K562 (cell line): ENCODE data around the gene KRTAP2-2. TPM values are rescaled to one million over a fixed set of nuclear protein-coding genes. Genes with fewer than 3 reads are reported as not detected.
A peak's percentile ranks its signal among the peaks of the same experiment; 100 is the strongest.

ENCODE experiments used
- ATAC-seq: fragments of 200-7000 bp; cut with Tn5 transposase; 3 replicates; pipeline ENCODE4 v1.9.1; 2020; ENCODE audit warnings: moderate library complexity
- BruUV-seq: library from RNA; stranded (reverse); fragments of 400-500 nt; replicated peaks from 2 replicates; lab custom pipeline; 2021; lab: Mats Ljungman, UMichigan
- CTCF ChIA-PET: fragments of 300-600 bp; formaldehyde crosslinking; extraction: SDS; loops from one replicate; lab custom pipeline; 2021; ENCODE audit warnings: low intra/inter-chr PET ratio; lab: Yijun Ruan, JAX
- POLR2A ChIA-PET: fragments of 300-600, 350-650 bp; sonication (Branson Sonifier 250); formaldehyde crosslinking; extraction: SDS; loops from one replicate; lab custom pipeline; 2021; ENCODE audit warnings: antibody characterized with exemption, inconsistent platforms; lab: Yijun Ruan, JAX
- DNase-seq, 4 experiments: peaks; one replicate each; pipeline versions ENCODE4 v3.0.0 to v3.0.0-alpha.2; 2011 to 2018; ENCODE audit warnings: low spot score in 3 of 4, mixed read lengths in 3 of 4; ENCODE audit errors: extremely low read depth in 1 of 4
- FAIRE-seq: peaks from 2 replicates; lab custom pipeline; 2011; peaks lifted over from hg19 to GRCh38; lab: Jason Lieb, UNC
- H2AFZ ChIP-seq: 2 replicates; pipeline ENCODE4 v1.6.0; 2011; ENCODE audit warnings: low read depth, low read length, control low read depth, inconsistent platforms
- H3K27ac ChIP-seq: fragments of 200-600 bp; 3 replicates; pipeline ENCODE4 v1.8.0; 2011; ENCODE audit warnings: low read depth, mild to moderate bottlenecking, control low read depth, inconsistent platforms, low read length, moderate library complexity, mixed read lengths; ENCODE audit errors: extremely low read depth
- H3K27me3 ChIP-seq, 2 experiments: fragments of 300-600 bp in 1 of 2; 2 replicates in 1 of 2; 3 replicates in 1 of 2; pipeline versions ENCODE4 v1.6.0 to v1.8.0; 2011; ENCODE audit warnings: inconsistent platforms in 2 of 2, low read length in 2 of 2, mild to moderate bottlenecking in 1 of 2, mixed read lengths in 1 of 2, moderate library complexity in 1 of 2; ENCODE audit not compliant: control insufficient read depth in 2 of 2, insufficient read depth in 2 of 2
- H3K36me3 ChIP-seq: fragments of 300-600 bp; 3 replicates; pipeline ENCODE4 v1.8.0; 2011; ENCODE audit warnings: mild to moderate bottlenecking, low read length, inconsistent platforms; ENCODE audit not compliant: control insufficient read depth, insufficient read depth
- H3K4me1 ChIP-seq, 2 experiments: fragments of 200-600 bp in 1 of 2; replicated peaks in 1 of 2; 2 replicates in 1 of 2; 3 replicates in 1 of 2; pipeline versions ENCODE4 v1.5.1 to v1.8.0; 2011; ENCODE audit warnings: inconsistent platforms in 2 of 2, low read length in 2 of 2, mild to moderate bottlenecking in 1 of 2, mixed read lengths in 1 of 2, moderate library complexity in 1 of 2; ENCODE audit not compliant: control insufficient read depth in 2 of 2, insufficient read depth in 2 of 2
- H3K4me2 ChIP-seq: 2 replicates; pipeline ENCODE4 v1.6.1; 2011; ENCODE audit warnings: low read length, control low read depth, inconsistent platforms, mixed read lengths; ENCODE audit not compliant: insufficient read depth
- H3K4me3 ChIP-seq: fragments of 200-600 bp; sonication (generic), shearing (Covaris generic); 2 replicates; pipeline ENCODE4 v1.5.1; 2016; ENCODE audit warnings: control low read depth, inconsistent platforms
- H3K79me2 ChIP-seq: fragments of 200-600 bp; 3 replicates; pipeline ENCODE4 v1.8.0; 2011; ENCODE audit warnings: low read length, inconsistent platforms; ENCODE audit not compliant: control insufficient read depth, insufficient read depth
- H3K9ac ChIP-seq, 2 experiments: 2 replicates each; pipeline versions ENCODE4 v1.6.0 to v1.6.1; 2011; ENCODE audit warnings: low read depth in 2 of 2, low read length in 2 of 2, control low read depth in 1 of 2, inconsistent platforms in 1 of 2, mild to moderate bottlenecking in 1 of 2, mixed read lengths in 1 of 2; ENCODE audit not compliant: insufficient read depth in 1 of 2
- H3K9me1 ChIP-seq: one replicate; pipeline ENCODE4 v1.6.0; 2011; ENCODE audit warnings: inconsistent platforms, mild to moderate bottlenecking, low read length, moderate library complexity; ENCODE audit not compliant: control insufficient read depth, insufficient read depth
- H3K9me3 ChIP-seq: replicated peaks from 2 replicates; pipeline ENCODE4 v1.5.1; 2011; ENCODE audit warnings: low read depth, low read length, inconsistent platforms; ENCODE audit not compliant: control insufficient read depth, insufficient read depth
- H4K20me1 ChIP-seq: replicated peaks from 2 replicates; pipeline ENCODE4 v1.6.1; 2011; ENCODE audit warnings: low read length, inconsistent platforms, mixed read lengths; ENCODE audit not compliant: control insufficient read depth, insufficient read depth
- ATF1 ChIP-seq, 2 experiments: fragments of 450-650 bp in 1 of 2; IDR thresholded peaks; 2 replicates each; pipeline ENCODE4 v1.6.1; 2016; ENCODE audit warnings: missing compliant biosample characterization in 1 of 2, missing genetic modification characterization in 1 of 2
- CCAR2 ChIP-seq: fragments of 200-400 bp; formaldehyde crosslinking; IDR thresholded peaks from 2 replicates; pipeline ENCODE4 v1.6.1; 2017; ENCODE audit warnings: mild to moderate bottlenecking, low read depth, low read length
- MGA ChIP-seq: fragments of 450-650 bp; IDR thresholded peaks from 2 replicates; pipeline ENCODE4 v1.6.1; 2016; ENCODE audit warnings: mild to moderate bottlenecking, moderate library complexity
- ZBTB5 ChIP-seq: fragments of 450-650 bp; IDR thresholded peaks from 2 replicates; pipeline ENCODE4 v1.6.1; 2017; ENCODE audit warnings: antibody characterized with exemption
- ZEB2 ChIP-seq: fragments of 450-650 bp; IDR thresholded peaks from 2 replicates; pipeline ENCODE4 v1.6.1; 2016
- ZFP1 ChIP-seq: fragments of 450-650 bp; formaldehyde crosslinking; IDR thresholded peaks from 2 replicates; pipeline ENCODE4 v1.4.0; 2020; ENCODE audit warnings: mild to moderate bottlenecking, mixed read lengths
- ZNF507 ChIP-seq: conservative IDR thresholded peaks from 2 replicates; pipeline ENCODE4 v1.6.1; 2017; ENCODE audit warnings: missing genetic modification characterization, missing compliant biosample characterization
- WGBS: fragments of 100-300 bp; shearing (Covaris generic); methylation state at CpG from one replicate; pipeline ENCODE4 v1.1.6; 2016; ENCODE audit warnings: low coverage, mixed read lengths; ENCODE audit not compliant: insufficient coverage; ENCODE audit errors: missing lambda C conversion rate; 5-methylcytosine and 5-hydroxymethylcytosine counted together
- in situ Hi-C: fragments of 300-500 bp; cut with MboI; formaldehyde crosslinking; loops from 4 replicates; pipeline ENCODE4 v1.15.0; 2018; ENCODE audit warnings: inconsistent platforms, mixed read lengths
- intact Hi-C: fragments of 100-400 bp; cut with micrococcal nuclease; formaldehyde crosslinking; loops from 2 replicates; pipeline ENCODE4 v1.14.2; 2022
- polyA plus RNA-seq, 8 experiments: library from polyadenylated mRNA; depleted of rRNA in 4 of 8; stranded (reverse) in 5 of 8; unstranded in 3 of 8; fragments of >200 nt; fragmentation: Nextera tagmentation in 2 of 8; fragmentation: Illumina TruSeq in 1 of 8; extraction: Ambion mirVana in 2 of 8; extraction: Trizol in 1 of 8; gene quantifications; 2 replicates each; pipeline versions ENCODE4 v1.2.1 to v1.2.3, GENCODE V29; 2011 to 2014; ENCODE audit warnings: inconsistent platforms in 1 of 8, missing spikeins in 1 of 8
- total RNA-seq, 7 experiments: library from RNA; depleted of rRNA in 6 of 7; stranded (reverse); fragments of >200 nt in 6 of 7; fragmentation: Illumina TruSeq in 2 of 7; extraction: Trizol in 2 of 7; gene quantifications; 2 replicates each; pipeline versions ENCODE4 v1.2.1 to v1.2.3, GENCODE V29; 2011 to 2021; ENCODE audit warnings: low replicate concordance in 1 of 7

KRTAP2-2 gene
- total and polyA plus RNA-seq, 9 of the 15 experiments (the other 6 are each of a cell fraction or from before 2014, with no cell fraction given): not detected

- Histone ChIP-seq H3K9me3 (no peaks in the 10 kb centered on the region), H3K4me3 (no peak within 1 kb of the TSS), H3K36me3 (no peaks in the 10 kb centered on the region), H3K4me2 (no peak within 1 kb of the TSS), H4K20me1 (no peaks in the 10 kb centered on the region), H3K27me3 (no peaks in the 10 kb centered on the region; a peak in 1 of 5 replicates), H3K27ac (no peak within 1 kb of the TSS), H3K4me1 (peaks cover 0 to 5% of the 10 kb centered on the region in 2 experiments; a peak in 2 of 5 replicates), H3K9me1 (no peaks in the 10 kb centered on the region), H3K9ac (no peak within 1 kb of the TSS), H3K79me2 (no peaks in the 10 kb centered on the region), H2AFZ (no peak within 1 kb of the TSS)
- 0% methylated on average over 5 of the region's 6 CpGs for WGBS
- in situ Hi-C loops (no loop called here), intact Hi-C loops (no loop called here)
- POLR2A ChIA-PET: no interaction called here
- DNase-seq (peak; percentile 9 to 23 (median 11)), ATAC-seq (peak; percentile 76), FAIRE-seq (peak; percentile 76)
- BruUV-seq: no TSS peak
- CTCF ChIA-PET: no interaction called here
- TF ChIP-seq ZFP1: no peak
- TF ChIP-seq ZNF507 (tag): no peak
- TF ChIP-seq CCAR2: no peak
- no peak for TF ChIP-seq ZBTB5
- peak; percentile 81 for TF ChIP-seq ZEB2
- no peak for TF ChIP-seq ATF1 (CRISPR knock-in tag; IDR thresholded peaks at IDR 0.05)
- peak; percentile 62 for TF ChIP-seq ATF1 (tag; IDR thresholded peaks at IDR 0.05)
- TF ChIP-seq MGA: peak; percentile 95
Measured at GRCh38 chr17:41065829-41066624, 11.0 kb upstream of the KRTAP2-2 start, which contains the start of gene KRTAP2-4. KRTAP2-4 (minus strand) TSS chr17:41065879; CDS start chr17:41065845, 34 bp downstream.
